GM18873 (cell line): ENCODE data around the gene CACNA1G.

ENCODE experiments used
- ATAC-seq: cut with Tn5 transposase; IDR thresholded peaks from one replicate; pipeline ENCODE4 v1.9.1; 2021; ENCODE audit warnings: mild to moderate bottlenecking, moderate library complexity, moderate number of reproducible peaks; ENCODE audit not compliant: unreplicated experiment, low FRiP score

Gene CACNA1G

GRCh38 chr17:50664788-50665458 lies 104.4 kb downstream of the CACNA1G start:
- no peak for ATAC-seq

- ATAC-seq = no peak
Observed at GRCh38 chr17:50665838-50666237, 105.3 kb downstream of the CACNA1G start.

GRCh38 chr17:50666316-50666715 lies 105.8 kb downstream of the CACNA1G start:
- no peak for ATAC-seq

- ATAC-seq = no peak
Observed at GRCh38 chr17:50667259-50668024, 106.9 kb downstream of the CACNA1G start.

- ATAC-seq = no peak
Observed at GRCh38 chr17:50668025-50668837, 107.7 kb downstream of the CACNA1G start.

GRCh38 chr17:50668838-50669581 lies 108.5 kb downstream of the CACNA1G start:
- ATAC-seq = no peak

GRCh38 chr17:50672071-50672470 lies 111.6 kb downstream of the CACNA1G start:
- no peak for ATAC-seq

- no peak for ATAC-seq
Observed at GRCh38 chr17:50672831-50673551, 112.5 kb downstream of the CACNA1G start.

- ATAC-seq = no peak
Observed at GRCh38 chr17:50675190-50675589, 114.7 kb downstream of the CACNA1G start.

GRCh38 chr17:50675627-50676026 lies 115.1 kb downstream of the CACNA1G start:
- no peak for ATAC-seq

- ATAC-seq = no peak
Observed at GRCh38 chr17:50676065-50676975, 115.8 kb downstream of the CACNA1G start.
